ENCODE measurements around the gene TRIM5.
A peak's percentile ranks its signal among the peaks of the same experiment; 100 is the strongest.
"Not testable (repeated sequence)": the region's sequence is repeated elsewhere in the genome, so short reads cannot be mapped to it uniquely, and the experiment has no call there.

Gene TRIM5

DNA sequence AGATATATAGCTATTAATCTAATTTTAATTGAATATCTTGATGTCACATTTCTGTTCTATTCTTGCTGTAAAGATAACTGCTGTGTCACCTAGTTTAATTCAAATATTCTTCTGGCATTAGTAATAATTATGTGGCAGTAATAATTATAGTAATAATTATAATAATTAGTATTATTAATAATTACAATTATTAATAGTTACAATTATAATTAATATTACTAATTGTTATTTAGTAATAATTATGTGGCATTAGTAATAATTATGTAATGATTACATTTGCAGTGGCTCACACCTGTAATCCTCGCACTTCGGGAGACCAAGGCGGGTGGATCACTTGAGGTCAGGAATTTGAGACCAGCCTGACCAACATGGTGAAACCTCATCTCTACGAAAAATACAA is 1.6 kb upstream of the TRIM5 start:
- no peak for DNase-seq

DNA sequence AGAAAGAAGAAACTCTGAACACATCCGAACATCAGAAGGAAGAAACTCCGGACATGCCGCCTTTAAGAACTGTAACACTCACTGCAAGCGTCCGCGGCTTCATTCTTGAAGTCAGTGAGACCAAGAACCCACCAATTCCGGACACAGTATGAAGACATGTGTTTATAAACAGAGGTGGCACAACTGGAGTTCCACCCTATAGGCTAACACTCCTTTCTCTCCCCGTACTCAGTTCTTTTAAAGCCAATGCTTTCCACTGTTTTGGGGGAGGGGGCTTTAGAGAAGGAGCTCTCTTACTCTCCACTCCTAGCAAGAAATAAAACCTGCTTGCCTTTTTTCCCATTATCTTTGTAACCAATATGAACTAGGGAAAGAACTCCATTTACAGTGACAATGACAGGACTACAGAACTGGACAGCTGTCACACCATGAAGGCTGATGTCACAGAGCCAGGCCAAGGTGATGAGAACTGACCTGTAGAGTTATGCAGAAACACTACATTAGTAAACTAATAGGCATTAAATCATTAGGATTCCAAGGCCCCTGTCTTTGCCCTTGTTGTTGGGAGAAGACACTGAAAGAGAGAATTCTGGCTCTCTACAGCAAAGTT is 733 bp downstream of the TRIM5 start:
- DNase-seq = peak; percentile 13

DNA sequence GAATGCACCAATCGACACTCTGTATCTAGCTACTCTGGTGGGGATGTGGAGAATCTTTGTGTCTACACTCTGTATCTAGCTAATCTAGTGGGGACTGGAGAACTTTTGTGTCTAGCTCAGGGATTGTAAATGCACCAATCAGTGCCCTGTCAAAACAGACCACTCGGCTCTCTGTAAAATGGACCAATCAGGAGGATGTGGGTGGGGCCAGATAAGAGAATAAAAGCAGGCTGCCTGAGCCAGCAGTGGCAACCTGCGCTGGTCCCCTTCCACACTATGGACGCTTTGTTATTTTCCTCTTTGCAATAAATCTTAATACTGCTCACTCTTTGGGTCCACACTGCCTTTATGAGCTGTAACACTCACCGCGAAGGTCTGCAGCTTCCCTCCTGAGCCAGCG is 1.3 kb downstream of the TRIM5 start:
- DNase-seq = peak; percentile 6

DNA sequence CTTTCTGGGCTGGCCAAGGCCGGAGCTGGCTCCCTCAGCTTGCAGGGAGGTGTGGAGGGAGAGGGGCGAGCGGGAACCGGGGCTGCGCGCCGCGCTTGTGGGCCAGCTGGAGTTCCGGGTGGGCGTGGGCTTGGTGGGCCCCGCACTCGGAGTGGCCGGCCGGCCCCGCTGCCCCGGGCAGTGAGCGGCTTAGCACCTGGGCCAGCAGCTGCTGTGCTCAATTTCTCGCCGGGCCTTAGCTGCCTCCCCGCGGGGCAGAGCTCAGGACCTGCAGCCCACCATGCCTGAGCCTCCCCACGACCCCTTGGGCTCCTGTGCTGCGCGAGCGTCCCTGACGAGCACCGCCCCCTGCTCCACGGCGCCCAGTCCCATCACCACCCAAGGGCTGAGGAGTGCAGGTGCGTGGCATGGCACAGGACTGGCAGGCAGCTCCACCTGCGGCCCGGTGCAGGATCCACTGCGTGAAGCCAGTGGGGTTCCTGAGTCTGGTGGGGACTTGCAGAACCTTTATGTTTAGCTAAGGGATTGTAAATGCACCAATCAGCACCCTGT is 1.9 kb downstream of the TRIM5 start:
- DNase-seq = not testable (repeated sequence)

DNA sequence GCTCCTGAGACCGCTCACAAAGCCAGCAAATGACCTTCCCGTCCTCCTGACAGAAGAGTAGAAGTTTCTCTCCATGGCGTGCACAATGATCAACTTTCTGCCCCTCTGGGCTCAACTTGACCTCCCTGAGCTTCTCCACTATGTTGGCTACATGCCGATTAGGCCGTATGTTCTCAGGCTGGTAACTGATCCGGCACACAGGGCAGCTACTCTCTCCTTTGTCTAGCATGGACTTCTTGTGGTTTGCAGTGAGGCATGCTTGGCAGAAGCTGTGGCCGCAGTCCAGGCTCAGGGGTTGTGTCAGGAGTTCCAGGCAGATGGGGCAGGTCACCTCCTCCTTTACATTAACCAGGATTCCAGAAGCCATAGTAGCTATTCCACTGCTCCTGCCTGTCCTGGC is 5.1 kb downstream of the TRIM5 start:
- DNase-seq = no peak

DNA sequence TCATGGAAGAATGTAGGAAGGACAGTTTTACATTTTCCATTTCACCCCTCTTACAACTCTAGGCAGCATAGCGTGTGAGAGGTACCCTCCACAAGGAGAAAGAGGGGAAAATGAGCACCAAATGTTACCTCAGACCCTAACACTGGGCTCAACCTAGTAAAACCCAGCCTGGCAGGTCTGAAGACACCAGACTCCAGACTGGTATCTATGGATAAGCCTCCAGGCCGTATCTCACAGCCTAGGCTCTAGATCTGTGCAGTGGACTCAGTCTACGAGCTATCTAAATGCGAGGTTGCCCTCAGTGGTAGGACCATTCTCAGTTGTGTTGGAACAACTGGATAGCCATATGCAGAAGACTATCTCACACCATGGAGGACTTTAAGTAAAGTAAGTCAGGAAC is 10.5 kb downstream of the TRIM5 start:
- DNase-seq = no peak

DNA sequence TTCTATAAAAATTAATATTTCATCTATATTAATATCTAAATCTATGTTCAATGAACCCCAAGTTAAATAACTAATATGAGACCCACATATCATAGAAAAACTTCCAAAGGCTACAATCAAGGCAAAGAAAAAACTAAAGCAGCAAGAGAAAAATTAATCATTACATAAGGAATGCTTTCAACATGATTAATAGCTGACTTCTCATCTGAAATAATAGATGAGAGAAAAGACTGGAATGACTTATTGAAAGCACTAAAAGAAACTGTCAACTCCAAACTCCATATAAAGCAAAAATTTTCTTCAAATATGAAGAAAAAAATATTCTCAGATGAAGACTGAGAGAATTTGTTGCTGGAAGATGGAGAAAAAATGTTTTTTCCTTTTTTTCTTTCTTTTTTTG is 13.0 kb downstream of the TRIM5 start:
- DNase-seq = peak; percentile 4

DNA sequence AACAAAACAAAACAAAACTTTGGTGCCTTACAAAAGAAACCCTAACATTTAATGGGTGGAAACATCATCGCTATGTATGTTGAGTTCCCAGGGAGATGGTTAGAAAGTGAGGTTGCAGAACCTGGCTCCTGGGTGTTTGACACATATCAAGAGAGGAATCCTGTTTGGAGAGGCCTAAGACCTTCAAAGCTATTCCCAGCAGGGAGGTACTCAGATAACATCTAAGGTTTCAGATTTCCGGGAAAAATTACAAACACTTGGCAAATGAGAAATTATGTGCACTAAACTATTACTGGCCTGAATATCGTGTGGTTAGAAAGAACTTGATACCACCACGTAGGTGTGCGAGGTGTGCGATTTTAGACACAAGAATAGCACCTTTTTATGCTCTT is 18.5 kb downstream of the TRIM5 start:
- no peak for DNase-seq

DNA sequence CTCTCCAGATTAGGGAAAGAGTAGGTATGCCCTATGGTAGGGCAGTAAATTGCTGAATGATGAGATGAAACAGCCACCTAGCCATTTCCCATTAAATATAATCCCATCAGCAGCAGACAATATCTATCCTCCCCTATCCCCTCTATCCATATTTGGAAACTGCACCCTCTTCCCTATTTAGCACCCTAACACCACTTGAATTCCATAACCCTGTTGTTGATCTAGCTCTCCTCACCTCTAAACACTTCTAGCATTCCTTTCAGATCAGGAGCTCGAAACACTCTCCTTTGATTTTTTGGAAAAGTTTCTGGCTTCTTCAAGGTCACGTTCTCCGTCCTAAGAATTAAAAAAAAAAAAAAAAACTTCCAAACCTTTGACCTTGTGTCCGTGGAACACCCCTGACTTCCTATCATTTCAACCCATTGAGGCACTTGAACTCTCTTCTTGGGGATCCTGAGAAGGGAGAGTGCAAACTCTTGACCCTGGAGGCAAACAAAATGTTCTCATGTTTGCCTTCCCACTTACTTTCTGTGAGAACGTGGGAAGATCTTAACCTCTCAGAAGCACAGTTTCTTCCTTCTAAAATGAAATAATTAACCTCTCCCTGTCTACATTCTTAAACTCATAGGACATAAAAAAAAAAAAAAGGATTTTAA is 19.0 kb downstream of the TRIM5 start:
- no peak for DNase-seq

DNA sequence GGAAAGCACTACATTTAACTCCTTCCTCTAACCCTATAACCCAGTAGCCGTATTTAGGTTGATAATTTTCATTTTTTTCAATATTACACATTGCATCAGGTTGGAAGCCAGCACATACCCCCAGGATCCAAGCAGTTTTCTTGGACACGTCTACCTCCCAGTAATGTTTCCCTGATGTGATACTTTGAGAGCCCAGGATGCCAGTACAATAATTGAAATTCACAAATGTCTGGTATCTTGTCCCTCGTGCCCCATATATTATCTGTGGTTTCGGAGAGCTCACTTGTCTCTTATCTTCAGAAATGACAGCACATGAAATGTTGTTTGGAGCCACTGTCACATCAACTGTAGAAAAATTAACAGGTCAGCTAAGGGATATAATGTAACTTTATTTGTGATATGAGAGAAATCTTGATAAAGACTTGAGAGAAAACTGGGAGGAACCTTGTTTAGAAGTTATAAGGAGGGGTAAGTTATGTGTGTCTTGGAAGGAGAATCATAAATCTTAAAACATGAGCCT is 19.8 kb downstream of the TRIM5 start:
- DNase-seq = no peak

DNA sequence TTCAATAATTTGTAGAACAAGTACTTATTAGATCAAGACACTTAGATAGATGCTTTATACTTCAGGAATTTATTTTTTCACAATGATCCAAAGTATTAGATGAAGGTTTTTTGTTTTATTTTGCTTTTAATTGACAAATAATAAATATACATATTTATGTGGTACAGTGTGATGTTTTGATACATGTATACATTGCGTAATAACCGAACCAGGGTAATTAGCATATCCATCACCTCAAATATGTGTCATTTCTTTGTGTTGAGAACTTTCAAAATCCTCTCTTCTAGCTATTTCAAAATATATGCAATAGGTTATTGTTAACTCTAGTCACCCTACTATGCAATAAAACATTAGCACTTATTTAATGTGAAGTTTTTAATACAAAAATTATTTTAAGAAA is 21.4 kb downstream of the TRIM5 start:
- DNase-seq = no peak

DNA sequence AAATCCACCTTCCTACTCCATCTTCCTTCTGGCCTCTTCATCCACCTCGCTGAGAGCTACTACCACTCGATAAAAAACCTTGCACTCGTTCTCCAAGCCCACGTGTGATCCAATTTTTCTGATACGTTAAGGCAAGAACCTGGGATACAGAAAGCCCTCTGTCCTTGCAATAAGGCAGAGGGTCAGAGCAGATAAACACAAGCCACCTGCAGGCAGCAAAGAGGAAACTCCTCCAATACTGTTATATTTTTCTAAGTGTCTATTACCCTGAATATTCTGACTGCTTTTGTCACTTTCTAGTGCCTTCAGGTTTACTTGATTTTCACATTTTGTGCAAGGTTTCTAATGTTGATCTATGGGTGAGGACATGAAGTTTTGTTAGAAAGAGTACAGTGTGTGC is 26.6 kb downstream of the TRIM5 start:
- DNase-seq = no peak

DNA sequence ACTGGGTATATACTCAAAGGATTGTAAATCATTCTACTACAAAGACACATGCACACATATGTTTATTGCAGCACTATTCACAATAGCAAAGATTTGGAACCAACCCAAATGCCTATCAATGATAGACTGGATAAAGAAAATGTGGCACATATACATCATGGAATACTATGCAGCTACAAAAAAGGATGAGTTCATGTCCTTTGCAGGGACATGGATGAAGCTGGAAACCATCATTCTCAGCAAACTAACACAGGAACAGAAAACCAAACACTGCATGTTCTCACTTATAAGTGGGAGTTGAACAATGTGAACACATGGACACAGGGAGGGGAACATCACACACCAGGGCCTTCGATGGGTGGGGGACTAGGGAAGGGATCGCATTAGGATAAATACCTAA is 27.9 kb downstream of the TRIM5 start:
- DNase-seq = not testable (repeated sequence)

DNA sequence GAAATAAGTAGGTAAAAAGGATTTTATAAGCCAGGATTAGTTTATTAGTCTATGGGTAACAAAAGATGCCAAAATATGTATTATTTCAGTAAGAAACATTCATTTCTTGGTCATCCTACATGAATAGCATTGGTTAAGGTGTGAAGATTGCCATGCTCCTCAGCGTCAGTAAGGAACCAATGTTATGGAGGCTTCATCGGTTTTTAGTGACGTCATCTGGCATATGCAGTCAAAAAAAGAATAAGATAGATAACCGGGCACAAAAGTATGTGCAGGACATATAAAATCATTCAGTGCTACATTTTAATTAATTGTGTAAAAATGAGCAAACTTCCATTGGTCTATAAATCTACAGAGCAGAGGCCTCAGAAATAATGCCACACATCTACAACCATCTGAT is 29.4 kb downstream of the TRIM5 start:
- DNase-seq = no peak

DNA sequence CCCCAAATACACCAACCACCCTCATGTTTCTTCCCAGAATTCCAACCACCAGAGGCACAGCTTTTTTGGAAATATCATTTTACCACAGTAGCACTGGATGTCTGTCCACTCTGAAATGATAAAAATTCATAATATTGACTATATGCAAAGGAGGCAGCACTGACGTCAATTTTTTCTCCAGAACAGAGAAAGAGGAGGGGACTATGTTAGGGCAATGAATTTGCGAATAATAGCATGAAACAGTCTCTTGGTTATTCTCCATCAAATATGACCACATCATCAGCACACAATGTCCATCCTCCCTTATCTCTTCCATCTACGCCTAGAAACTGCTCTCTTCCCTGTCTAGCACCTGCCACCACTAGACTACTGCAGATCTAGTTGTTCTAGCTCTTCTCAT is 38.7 kb downstream of the TRIM5 start:
- DNase-seq = no peak

DNA sequence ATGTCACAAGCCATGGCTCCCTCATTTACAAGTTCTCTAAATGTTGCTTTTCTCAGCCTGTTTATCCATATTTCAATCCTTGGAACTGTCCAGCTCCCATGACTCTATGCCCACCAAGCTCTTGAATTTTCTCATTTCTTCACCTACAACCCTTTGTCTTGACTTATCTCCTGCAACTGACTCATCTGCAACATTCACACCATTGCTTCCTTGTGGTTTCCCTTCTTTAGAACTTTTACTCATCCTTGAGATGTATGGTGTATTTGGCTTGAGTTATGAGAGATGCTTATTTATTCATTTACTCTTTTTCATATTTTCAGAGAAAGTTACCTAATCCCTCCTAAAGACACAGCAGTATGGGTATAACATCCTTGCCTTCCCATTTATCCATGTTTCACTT is 41.3 kb downstream of the TRIM5 start:
- no peak for DNase-seq

DNA sequence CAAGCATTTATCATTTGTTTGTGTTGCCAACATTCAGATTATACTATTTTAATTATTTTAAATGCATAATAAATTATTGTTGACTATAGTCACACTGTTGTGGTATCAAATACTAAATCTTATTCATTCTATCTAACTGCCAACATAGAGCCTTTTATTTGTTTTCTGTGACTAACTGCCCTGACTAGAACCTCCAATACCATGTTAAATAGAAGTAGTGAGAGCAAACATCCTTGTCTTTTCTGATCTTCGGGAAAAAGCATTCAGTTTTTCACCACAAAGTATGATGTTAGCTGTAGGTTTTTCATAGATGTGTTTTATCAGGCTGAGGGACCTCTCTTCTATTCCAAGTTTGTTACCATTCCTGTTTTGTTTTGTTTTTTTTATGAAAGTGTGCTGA is 44.9 kb downstream of the TRIM5 start:
- no peak for DNase-seq

DNA sequence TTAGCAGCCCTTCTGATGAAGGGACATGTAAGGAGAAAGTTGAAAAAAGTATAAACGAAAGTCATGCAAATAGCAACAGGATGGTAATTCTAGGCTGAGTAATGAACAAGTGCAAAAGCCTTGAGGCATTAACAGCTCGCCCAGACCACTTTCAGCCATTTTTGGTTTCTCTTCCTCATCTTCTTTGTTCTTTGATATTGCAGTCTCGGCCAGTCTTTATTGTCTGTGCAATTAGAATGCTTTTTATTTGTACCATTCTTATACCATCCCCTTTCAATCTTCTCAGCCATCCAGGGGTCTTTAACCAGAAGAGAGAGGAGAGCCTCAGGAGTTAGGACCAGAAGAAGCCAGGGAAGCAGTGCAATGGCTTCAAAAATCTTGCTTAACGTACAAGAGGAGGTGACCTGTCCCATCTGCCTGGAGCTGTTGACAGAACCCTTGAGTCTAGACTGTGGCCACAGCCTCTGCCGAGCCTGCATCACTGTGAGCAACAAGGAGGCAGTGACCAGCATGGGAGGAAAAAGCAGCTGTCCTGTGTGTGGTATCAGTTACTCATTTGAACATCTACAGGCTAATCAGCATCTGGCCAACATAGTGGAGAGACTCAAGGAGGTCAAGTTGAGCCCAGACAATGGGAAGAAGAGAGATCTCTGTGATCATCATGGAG is 52.8 kb downstream of the TRIM5 start:
- DNase-seq = no peak

DNA sequence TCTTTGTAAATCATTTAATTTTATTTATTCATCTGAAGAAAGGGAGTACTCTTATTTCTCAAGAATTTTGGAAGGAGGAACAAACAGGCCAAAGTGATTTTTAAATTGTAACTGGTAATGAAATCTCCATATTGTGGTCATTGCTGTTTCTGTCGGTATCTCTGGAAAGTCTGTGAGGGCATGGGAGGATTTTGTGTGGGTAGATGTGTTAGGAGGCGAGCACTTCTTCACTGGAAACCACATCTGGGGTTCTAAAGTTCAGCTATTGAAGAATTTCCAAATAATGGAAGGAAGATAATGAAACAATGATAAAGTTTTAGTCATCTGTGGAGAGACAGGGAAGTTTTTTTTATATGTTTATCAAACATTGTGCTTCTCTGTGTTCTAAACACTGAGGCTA is 53.5 kb downstream of the TRIM5 start:
- DNase-seq = no peak

DNA sequence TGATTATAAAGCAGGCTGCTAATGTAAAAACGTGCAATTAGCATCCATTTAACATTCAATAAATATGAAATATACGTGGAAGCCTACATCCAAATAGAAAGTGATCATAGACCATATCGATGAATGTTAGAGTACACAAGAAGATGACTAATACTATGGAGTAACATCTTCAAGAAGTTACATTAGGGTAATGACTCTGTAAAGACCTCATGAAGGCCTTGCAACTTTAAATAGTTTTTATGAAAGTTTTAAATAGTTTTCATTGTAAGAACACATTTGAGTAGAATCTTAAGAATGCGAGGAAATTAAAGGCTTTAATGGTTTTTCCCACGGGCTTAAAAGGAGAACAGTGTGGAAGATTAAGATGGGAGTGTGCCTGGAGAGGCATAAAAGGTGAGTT is 58.7 kb downstream of the TRIM5 start:
- peak; percentile 30 for DNase-seq

DNA sequence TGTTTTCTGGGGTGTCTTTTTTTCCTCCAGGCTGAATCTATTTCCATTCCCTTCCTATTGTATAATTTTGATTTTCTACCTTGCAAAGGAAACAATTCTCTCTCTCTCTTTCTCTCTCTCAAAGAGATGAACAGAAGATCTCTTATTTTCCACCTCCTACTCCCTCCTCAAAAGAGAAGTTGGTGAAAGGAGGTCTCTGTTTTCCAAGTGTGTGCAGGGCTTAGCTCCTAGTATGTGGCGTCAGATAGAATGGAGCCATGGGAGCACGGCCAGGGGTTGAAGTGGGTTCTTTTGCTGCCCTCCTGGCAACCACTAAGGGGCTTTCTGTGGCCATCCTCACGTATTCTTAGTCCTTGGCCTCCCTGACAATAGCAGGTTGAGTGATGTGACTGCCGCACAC is 59.6 kb downstream of the TRIM5 start:
- peak; percentile 6 for DNase-seq

DNA sequence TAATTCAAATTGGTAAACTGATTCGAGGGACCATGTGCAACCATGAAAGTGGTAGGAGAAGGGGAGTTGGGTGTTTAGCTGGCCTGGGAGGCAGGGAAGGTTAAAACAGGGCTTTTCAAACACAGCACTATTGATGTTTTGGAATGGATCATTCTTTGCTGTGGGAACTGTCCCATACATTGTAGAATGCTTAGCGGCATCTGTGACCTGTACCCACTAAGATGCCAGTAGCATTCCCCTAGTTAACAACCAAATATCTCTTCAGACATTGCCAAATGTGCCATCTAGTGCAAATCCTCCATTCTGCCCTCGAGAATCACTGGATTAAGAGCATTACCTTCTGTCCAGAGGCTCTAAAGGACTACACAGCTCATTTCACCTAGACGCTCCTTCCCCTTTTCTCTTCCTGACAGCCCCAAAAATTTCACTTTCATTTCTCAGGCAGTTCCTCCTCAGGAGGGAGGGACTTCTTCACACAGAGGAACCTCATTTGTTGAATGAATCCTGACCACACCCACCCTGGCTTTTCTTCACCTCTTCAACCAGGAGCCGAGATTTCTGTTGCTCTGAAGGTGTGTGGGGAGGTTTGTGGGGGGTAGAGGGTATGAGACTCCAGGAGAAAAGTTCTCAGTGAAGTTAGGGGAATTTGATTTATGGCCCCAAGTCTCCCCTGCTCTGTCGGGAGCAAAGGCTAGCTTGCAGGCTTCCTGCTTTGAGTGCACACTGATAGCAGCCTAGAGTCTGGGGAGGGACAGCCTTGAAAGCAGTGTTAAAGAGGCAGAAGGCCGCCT is 60.2 kb downstream of the TRIM5 start, which contains the start of gene TRIM34:
TSS of gene TRIM34 (plus strand) at position 513 of the 791 bp plus-strand sequence. CDS start 7,331 bp downstream, outside the sequence.
- peak; percentile 87 for DNase-seq

DNA sequence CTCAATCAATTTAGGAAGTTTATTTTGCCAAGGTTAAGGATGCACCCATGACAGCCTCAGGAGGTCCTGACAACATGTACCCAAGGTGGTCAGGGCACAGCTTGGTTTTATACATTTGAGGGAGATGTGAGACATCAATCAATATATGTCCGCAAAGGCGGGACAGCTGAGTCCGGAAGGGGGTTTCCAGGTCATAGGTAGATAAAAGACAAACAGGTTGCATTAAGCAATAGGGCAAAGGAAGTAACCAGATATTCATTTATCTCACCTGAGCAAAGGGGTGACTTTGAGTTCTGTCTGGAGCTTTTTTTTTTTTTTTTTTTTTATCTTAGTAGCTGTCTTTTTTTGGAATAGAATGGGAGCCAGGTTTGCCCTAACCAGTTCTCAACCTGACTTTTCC is 62.1 kb downstream of the TRIM5 start:
- no peak for DNase-seq
